HepG2 (cell line): ENCODE data around the gene ELF2. TPM values are rescaled to one million over a fixed set of nuclear protein-coding genes. Genes with fewer than 3 reads are reported as not detected.
A peak's percentile ranks its signal among the peaks of the same experiment; 100 is the strongest.

Experiments used
- IKZF1 ChIP-seq: fragments of 450-650 bp; IDR thresholded peaks from 2 replicates; pipeline ENCODE4 v1.7.1; 2016
- MBNL3 ChIP-seq: fragments of 250-450 bp; sonication (Bioruptor Pico); conservative IDR thresholded peaks from 2 replicates; pipeline ENCODE4 v1.8.0; 2022; ENCODE audit warnings: mild to moderate bottlenecking, inconsistent platforms
- MYC ChIP-seq: sonication (generic); formaldehyde crosslinking; IDR thresholded peaks from 2 replicates; pipeline ENCODE4 v1.9.0; 2021; ENCODE audit warnings: missing genetic modification reagents, borderline replicate concordance
- RORA ChIP-seq: sonication (generic); formaldehyde crosslinking; IDR thresholded peaks from 2 replicates; pipeline ENCODE4 v1.5.0; 2020; ENCODE audit warnings: mild to moderate bottlenecking, missing genetic modification reagents, moderate library complexity
- SETDB1 ChIP-seq: sonication (generic); formaldehyde crosslinking; IDR thresholded peaks from 2 replicates; pipeline ENCODE4 v1.5.1; 2020; ENCODE audit warnings: missing genetic modification reagents, mild to moderate bottlenecking, borderline replicate concordance
- TOE1 ChIP-seq: sonication (generic); formaldehyde crosslinking; IDR thresholded peaks from 2 replicates; pipeline ENCODE4 v1.4.0; 2020; ENCODE audit warnings: mild to moderate bottlenecking, missing genetic modification reagents
- TSC22D2 ChIP-seq: sonication (generic); formaldehyde crosslinking; IDR thresholded peaks from 2 replicates; pipeline ENCODE4 v1.5.1; 2020; ENCODE audit warnings: missing genetic modification reagents, mild to moderate bottlenecking, borderline replicate concordance
- ZBTB21 ChIP-seq: sonication (generic); formaldehyde crosslinking; IDR thresholded peaks from 2 replicates; pipeline ENCODE4 v1.4.0; 2020; ENCODE audit warnings: missing genetic modification reagents
- ZFP36L2 ChIP-seq: sonication (generic); formaldehyde crosslinking; IDR thresholded peaks from 2 replicates; pipeline ENCODE4 v1.4.0; 2020; ENCODE audit warnings: missing genetic modification reagents
- ZNF160 ChIP-seq: sonication (generic); formaldehyde crosslinking; IDR thresholded peaks from 2 replicates; pipeline ENCODE4 v1.8.0; 2022; ENCODE audit warnings: mild to moderate bottlenecking, inconsistent platforms, missing genetic modification reagents
- ZNF235 ChIP-seq: sonication (generic); formaldehyde crosslinking; IDR thresholded peaks from 2 replicates; pipeline ENCODE4 v1.8.1; 2023; ENCODE audit warnings: mild to moderate bottlenecking, missing genetic modification reagents, borderline replicate concordance
- ZNF253 ChIP-seq: sonication (generic); formaldehyde crosslinking; IDR thresholded peaks from 2 replicates; pipeline ENCODE4 v1.8.0; 2022; ENCODE audit warnings: mild to moderate bottlenecking, missing genetic modification reagents, borderline replicate concordance
- ZNF382 ChIP-seq: sonication (generic); formaldehyde crosslinking; IDR thresholded peaks from 2 replicates; pipeline ENCODE4 v1.5.0; 2020; ENCODE audit warnings: missing genetic modification reagents, mild to moderate bottlenecking, borderline replicate concordance
- ZNF432 ChIP-seq: sonication (generic); formaldehyde crosslinking; IDR thresholded peaks from 2 replicates; pipeline ENCODE4 v1.5.0; 2020; ENCODE audit warnings: missing genetic modification reagents, mild to moderate bottlenecking, borderline replicate concordance
- ZNF761 ChIP-seq: sonication (generic); formaldehyde crosslinking; conservative IDR thresholded peaks from 2 replicates; pipeline ENCODE4 v1.4.0; 2020; ENCODE audit warnings: mild to moderate bottlenecking, missing genetic modification reagents
- ZNF780A ChIP-seq: sonication (generic); formaldehyde crosslinking; IDR thresholded peaks from 2 replicates; pipeline ENCODE4 v1.8.0; 2022; ENCODE audit warnings: mild to moderate bottlenecking, missing genetic modification reagents, moderate library complexity
- polyA plus RNA-seq, 8 experiments: library from polyadenylated mRNA; depleted of rRNA in 3 of 8; stranded (reverse) in 7 of 8; unstranded in 1 of 8; fragments of >200 nt; fragmentation: Illumina TruSeq in 4 of 8; extraction: Trizol in 4 of 8; gene quantifications; 2 replicates each; pipeline versions ENCODE4 v1.2.1 to v1.2.3, GENCODE V29; 2011 to 2016; ENCODE audit warnings: low read depth in 4 of 8, missing spikeins in 1 of 8, mixed read lengths in 1 of 8; ENCODE audit not compliant: insufficient read depth in 1 of 8
- total RNA-seq, 5 experiments: library from RNA; depleted of rRNA; stranded (reverse); fragments of >200 nt; fragmentation: Illumina TruSeq; extraction: Trizol; gene quantifications; 2 replicates each; pipeline ENCODE4 v1.2.3, GENCODE V29; 2016; ENCODE audit warnings: low read depth in 1 of 5
- TF ChIP-seq, protein P1 (sequence below): IDR thresholded peaks from 2 replicates; pipeline ENCODE4 v1.6.1; 2016
- TF ChIP-seq, protein P2 (sequence below): sonication (generic); formaldehyde crosslinking; IDR thresholded peaks from 2 replicates; pipeline ENCODE4 v1.8.0; 2022; ENCODE audit warnings: missing genetic modification reagents, mild to moderate bottlenecking, inconsistent platforms, borderline replicate concordance
- TF ChIP-seq, protein P3 (sequence below): sonication (generic); formaldehyde crosslinking; IDR thresholded peaks from 2 replicates; pipeline ENCODE4 v1.5.1; 2020; ENCODE audit warnings: missing genetic modification reagents, mild to moderate bottlenecking, borderline replicate concordance
- TF ChIP-seq, protein P4 (sequence below): sonication (generic); formaldehyde crosslinking; IDR thresholded peaks from 2 replicates; pipeline ENCODE4 v1.4.0; 2020; ENCODE audit warnings: missing genetic modification reagents
- TF ChIP-seq, protein P5 (sequence below): sonication (generic); formaldehyde crosslinking; IDR thresholded peaks from 2 replicates; pipeline ENCODE4 v1.5.0; 2020; ENCODE audit warnings: missing genetic modification reagents

Gene ELF2
- total and polyA plus RNA-seq, 2 of the 13 experiments (the other 11 are each of a cell fraction or from before 2014, with no cell fraction given): 28.6 to 35.4 TPM

DNA sequence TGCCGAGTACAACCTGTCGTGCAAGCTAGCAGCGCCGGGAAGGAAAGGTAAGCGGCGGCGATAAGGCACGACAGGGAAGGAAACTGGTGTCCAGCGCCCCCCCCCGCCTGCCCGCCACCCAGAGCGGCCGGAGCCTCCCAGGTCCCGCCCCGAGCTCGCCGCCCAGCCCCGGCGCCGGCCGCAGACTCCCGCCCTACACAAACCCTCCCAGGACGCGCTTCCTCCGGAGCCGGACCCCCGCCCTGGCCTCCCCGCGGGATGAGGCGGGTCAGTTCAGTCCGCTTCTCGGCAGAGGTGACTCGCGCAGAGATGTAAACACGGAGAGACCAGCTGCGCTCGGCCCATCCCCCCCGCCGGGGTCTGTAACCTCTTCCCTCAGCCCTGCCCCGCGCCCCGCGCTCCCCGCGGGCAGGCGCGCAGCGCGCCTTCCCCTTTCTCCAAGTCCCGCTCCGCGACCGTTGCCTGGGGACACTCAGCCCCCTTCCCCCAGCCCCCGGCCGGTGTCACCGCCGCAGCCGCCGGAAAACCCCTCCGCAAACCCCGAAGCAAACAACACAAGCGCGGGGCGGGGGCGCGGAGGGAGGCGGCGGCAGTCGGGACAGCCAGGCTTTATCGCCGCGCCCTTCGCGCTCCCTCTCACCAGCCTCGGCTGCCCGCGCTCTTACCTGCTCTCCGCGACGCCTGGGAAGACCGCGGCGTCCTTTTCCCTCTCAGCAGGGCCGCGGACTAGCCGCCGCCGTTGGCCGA lies 543 bp downstream of the ELF2 start (continued):
- TF ChIP-seq ZNF235 (CRISPR knock-in tag) (no peak), ZNF432 (no peak), ZNF761 (no peak), ZNF382 (no peak), MBNL3 (no peak), ZNF160 (CRISPR knock-in tag) (no peak), RORA (CRISPR knock-in tag) (no peak), MYC (peak; percentile 52; the same call in 1 of the 2 replicates), SETDB1 (no peak), TOE1 (CRISPR knock-in tag) (no peak), ZBTB21 (CRISPR knock-in tag) (no peak), IKZF1 (no peak), ZNF253 (CRISPR knock-in tag) (no peak), TSC22D2 (CRISPR knock-in tag) (no peak), ZFP36L2 (CRISPR knock-in tag) (no peak), ZNF780A (CRISPR knock-in tag) (0 out of 2 replicates have a peak, but pooled peaks have one; percentile 53)
- TF ChIP-seq, protein P1, sequence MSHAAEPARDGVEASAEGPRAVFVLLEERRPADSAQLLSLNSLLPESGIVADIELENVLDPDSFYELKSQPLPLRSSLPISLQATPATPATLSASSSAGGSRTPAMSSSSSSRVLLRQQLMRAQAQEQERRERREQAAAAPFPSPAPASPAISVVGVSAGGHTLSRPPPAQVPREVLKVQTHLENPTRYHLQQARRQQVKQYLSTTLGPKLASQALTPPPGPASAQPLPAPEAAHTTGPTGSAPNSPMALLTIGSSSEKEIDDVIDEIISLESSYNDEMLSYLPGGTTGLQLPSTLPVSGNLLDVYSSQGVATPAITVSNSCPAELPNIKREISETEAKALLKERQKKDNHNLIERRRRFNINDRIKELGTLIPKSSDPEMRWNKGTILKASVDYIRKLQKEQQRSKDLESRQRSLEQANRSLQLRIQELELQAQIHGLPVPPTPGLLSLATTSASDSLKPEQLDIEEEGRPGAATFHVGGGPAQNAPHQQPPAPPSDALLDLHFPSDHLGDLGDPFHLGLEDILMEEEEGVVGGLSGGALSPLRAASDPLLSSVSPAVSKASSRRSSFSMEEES (CRISPR knock-in tag): peak; percentile 30; the same call in 1 of the 2 replicates
- TF ChIP-seq, protein P2, sequence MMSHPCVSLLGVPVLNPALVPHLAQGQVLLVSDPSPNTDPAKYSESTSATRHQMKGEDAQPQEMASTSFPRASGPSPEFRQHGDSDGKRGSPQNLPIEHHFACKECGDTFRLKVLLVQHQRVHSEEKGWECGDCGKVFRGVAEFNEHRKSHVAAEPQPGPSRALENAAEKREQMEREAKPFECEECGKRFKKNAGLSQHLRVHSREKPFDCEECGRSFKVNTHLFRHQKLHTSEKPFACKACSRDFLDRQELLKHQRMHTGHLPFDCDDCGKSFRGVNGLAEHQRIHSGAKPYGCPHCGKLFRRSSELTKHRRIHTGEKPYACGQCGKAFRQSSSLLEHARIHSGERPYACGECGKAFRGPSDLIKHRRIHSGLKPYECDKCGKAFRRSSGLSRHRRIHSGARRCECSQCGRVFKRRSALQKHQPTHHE (CRISPR knock-in tag): no peak; the same call in 1 of the 2 replicates
- TF ChIP-seq, protein P3, sequence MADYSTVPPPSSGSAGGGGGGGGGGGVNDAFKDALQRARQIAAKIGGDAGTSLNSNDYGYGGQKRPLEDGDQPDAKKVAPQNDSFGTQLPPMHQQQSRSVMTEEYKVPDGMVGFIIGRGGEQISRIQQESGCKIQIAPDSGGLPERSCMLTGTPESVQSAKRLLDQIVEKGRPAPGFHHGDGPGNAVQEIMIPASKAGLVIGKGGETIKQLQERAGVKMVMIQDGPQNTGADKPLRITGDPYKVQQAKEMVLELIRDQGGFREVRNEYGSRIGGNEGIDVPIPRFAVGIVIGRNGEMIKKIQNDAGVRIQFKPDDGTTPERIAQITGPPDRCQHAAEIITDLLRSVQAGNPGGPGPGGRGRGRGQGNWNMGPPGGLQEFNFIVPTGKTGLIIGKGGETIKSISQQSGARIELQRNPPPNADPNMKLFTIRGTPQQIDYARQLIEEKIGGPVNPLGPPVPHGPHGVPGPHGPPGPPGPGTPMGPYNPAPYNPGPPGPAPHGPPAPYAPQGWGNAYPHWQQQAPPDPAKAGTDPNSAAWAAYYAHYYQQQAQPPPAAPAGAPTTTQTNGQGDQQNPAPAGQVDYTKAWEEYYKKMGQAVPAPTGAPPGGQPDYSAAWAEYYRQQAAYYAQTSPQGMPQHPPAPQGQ (CRISPR knock-in tag): no peak
- TF ChIP-seq, protein P4, sequence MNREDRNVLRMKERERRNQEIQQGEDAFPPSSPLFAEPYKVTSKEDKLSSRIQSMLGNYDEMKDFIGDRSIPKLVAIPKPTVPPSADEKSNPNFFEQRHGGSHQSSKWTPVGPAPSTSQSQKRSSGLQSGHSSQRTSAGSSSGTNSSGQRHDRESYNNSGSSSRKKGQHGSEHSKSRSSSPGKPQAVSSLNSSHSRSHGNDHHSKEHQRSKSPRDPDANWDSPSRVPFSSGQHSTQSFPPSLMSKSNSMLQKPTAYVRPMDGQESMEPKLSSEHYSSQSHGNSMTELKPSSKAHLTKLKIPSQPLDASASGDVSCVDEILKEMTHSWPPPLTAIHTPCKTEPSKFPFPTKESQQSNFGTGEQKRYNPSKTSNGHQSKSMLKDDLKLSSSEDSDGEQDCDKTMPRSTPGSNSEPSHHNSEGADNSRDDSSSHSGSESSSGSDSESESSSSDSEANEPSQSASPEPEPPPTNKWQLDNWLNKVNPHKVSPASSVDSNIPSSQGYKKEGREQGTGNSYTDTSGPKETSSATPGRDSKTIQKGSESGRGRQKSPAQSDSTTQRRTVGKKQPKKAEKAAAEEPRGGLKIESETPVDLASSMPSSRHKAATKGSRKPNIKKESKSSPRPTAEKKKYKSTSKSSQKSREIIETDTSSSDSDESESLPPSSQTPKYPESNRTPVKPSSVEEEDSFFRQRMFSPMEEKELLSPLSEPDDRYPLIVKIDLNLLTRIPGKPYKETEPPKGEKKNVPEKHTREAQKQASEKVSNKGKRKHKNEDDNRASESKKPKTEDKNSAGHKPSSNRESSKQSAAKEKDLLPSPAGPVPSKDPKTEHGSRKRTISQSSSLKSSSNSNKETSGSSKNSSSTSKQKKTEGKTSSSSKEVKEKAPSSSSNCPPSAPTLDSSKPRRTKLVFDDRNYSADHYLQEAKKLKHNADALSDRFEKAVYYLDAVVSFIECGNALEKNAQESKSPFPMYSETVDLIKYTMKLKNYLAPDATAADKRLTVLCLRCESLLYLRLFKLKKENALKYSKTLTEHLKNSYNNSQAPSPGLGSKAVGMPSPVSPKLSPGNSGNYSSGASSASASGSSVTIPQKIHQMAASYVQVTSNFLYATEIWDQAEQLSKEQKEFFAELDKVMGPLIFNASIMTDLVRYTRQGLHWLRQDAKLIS (CRISPR knock-in tag): no peak
- TF ChIP-seq, protein P5, sequence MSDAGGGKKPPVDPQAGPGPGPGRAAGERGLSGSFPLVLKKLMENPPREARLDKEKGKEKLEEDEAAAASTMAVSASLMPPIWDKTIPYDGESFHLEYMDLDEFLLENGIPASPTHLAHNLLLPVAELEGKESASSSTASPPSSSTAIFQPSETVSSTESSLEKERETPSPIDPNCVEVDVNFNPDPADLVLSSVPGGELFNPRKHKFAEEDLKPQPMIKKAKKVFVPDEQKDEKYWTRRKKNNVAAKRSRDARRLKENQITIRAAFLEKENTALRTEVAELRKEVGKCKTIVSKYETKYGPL (CRISPR knock-in tag): no peak
